Left forelimb (tissue), 1 donor: ENCODE measurements around the gene PCDHA13.
"Not testable (repeated sequence)": the region's sequence is repeated elsewhere in the genome, so short reads cannot be mapped to it uniquely, and the experiment has no call there.

Experiments
- DNase-seq: peaks from one replicate; pipeline ENCODE4 v3.0.0-alpha.2; 2018; ENCODE audit warnings: low spot score

The PCDHA13 gene, protein sequence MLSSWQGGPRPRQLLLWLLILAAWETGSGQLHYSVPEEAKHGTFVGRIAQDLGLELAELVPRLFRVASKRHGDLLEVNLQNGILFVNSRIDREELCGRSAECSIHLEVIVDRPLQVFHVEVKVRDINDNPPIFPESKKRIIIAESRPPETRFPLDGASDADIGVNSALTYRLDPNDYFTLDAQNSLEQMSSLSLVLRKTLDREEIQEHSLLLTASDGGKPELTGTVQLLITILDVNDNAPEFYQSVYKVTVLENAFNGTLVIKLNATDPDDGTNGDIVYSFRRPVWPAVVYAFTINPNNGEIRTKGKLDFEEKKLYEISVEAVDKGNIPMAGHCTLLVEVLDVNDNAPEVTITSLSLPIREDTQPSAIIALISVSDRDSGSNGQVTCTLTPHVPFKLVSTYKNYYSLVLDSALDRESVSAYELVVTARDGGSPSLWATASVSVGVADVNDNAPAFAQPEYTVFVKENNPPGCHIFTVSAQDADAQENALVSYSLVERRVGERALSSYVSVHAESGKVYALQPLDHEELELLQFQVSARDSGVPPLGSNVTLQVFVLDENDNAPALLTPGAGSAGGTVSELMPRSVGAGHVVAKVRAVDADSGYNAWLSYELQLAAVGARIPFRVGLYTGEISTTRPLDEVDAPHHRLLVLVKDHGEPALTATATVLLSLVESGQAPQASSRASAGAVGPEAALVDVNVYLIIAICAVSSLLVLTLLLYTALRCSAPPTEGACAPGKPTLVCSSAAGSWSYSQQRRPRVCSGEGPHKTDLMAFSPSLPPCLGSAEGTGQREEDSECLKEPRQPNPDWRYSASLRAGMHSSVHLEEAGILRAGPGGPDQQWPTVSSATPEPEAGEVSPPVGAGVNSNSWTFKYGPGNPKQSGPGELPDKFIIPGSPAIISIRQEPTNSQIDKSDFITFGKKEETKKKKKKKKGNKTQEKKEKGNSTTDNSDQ

DNA sequence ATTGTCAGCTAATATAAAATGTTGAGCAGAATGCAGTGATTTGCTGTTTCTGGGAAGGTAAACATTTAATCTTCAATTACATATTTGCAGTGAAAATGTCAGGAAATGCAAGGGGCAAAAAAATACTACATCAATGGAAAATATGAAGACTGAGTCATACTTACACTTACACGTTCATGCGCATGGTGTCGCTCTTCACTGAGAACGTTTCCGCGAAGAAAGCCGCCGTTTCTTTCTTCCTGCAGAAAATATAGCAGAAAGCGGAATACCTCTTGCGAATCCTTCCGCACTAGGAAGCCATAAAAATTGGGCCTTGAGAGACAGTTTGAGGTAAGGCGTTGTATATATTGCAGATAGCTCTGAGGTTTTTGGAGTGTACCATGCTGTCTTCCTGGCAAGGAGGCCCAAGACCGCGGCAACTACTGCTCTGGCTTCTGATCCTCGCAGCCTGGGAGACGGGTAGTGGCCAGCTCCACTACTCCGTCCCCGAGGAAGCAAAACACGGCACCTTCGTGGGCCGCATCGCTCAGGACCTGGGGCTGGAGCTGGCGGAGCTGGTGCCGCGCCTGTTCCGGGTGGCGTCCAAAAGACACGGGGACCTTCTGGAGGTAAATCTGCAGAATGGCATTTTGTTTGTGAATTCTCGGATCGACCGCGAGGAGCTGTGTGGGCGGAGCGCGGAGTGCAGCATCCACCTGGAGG, at the start of gene PCDHA13:
TSS of gene PCDHA13 (plus strand) at position 236 of the 702 bp plus-strand sequence. CDS start at position 381, 145 bp downstream.
- DNase-seq: no peak

DNA sequence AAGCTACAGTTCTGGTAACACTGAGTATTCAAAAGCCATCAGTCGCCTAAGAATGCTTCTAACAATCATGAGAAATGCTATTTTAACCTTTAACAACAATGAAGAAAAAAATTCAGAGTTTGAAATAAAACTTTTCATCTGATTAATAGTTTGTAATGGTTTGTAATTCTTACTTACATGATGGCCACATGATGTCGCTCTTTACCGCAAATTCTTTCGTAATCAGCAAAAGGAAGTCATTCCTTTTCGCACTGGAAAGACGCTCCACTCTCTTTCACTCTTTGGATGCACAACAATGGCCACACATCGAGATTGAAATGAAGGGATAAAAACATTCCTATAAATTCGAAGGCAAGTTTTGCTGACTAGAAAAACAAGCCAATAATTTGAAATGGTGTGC, 47.9 kb upstream of the PCDHA13 start, which contains the start of gene PCDHA7:
TSS of gene PCDHA7 (plus strand) at position 277 of the 400 bp plus-strand sequence. CDS start at position 392, 115 bp downstream.
- DNase-seq: no peak

DNA sequence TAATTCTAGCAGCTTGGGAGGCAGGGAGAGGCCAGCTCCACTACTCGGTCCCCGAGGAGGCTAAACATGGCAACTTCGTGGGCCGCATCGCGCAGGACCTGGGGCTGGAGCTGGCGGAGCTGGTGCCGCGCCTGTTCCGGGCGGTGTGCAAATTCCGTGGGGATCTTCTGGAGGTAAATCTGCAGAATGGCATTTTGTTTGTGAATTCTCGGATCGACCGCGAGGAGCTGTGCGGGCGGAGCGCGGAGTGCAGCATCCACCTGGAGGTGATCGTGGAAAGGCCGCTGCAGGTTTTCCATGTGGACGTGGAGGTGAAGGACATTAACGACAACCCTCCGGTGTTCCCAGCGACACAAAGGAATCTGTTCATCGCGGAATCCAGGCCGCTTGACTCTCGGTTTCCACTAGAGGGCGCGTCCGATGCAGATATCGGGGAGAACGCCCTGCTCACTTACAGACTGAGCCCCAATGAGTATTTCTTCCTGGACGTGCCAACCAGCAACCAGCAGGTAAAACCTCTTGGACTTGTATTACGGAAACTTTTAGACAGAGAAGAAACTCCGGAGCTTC, 47.4 kb upstream of the PCDHA13 start:
- DNase-seq: not testable (repeated sequence)

DNA sequence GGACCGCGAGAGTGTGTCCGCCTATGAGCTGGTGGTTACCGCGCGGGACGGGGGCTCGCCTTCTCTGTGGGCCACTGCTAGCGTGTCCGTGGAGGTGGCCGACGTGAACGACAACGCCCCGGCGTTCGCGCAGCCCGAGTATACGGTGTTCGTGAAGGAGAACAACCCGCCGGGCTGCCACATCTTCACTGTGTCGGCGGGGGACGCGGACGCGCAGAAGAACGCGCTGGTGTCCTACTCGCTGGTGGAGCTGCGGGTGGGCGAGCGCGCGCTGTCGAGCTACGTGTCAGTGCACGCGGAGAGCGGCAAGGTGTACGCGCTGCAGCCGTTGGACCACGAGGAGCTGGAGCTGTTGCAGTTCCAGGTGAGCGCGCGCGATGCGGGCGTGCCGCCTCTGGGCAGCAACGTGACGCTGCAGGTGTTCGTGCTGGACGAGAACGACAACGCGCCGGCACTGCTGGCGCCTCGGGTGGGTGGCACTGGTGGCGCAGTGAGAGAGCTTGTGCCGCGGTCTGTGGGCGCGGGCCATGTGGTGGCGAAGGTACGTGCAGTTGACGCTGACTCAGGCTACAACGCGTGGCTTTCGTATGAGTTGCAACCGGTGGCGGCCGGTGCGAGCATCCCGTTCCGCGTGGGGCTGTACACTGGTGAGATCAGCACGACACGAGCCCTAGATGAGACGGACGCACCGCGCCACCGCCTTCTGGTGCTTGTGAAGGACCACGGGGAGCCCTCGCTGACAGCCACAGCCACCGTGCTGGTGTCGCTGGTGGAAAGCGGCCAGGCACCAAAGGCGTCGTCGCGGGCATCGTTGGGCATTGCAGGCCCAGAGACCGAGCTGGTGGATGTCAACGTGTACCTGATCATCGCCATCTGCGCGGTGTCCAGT, 46.1 kb upstream of the PCDHA13 start:
- no peak for DNase-seq

DNA sequence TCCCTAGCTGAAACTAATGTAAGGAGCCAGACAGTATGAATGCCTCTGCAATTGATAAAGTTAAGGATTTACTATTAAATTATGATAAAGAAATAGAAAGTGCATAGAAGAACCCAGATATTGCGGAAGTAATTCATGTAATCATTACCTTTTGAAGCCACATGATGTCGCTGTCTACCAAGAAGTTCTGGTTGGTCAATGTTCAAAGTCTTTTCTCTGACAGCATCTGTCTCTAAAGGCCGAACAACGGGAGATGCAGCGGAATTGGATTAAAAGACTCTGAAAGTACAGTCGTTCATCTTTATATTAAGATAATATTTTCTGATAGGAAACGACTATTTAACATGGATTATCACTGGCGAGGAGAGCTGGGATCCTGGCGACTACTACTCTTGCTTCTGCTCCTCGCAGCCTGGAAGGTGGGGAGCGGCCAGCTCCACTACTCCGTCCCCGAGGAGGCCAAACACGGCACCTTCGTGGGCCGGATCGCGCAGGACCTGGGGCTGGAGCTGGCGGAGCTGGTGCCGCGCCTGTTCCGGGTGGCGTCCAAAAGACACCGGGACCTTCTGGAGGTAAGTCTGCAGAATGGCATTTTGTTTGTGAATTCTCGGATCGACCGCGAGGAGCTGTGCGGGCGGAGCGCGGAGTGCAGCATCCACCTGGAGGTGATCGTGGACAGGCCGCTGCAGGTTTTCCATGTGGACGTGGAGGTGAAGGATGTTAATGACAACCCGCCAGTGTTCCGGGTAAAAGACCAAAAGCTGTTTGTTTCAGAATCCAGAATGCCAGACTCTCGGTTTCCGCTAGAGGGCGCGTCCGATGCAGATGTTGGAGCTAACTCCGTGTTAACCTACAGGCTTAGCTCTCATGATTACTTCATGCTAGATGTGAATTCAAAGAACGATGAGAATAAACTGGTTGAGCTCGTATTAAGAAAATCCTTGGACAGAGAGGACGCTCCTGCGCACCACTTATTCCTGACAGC, 40.7 kb upstream of the PCDHA13 start, which contains the start of gene PCDHA8:
TSS of gene PCDHA8 (plus strand) at position 210 of the 985 bp plus-strand sequence. CDS start at position 345, 135 bp downstream.
- no peak for DNase-seq

DNA sequence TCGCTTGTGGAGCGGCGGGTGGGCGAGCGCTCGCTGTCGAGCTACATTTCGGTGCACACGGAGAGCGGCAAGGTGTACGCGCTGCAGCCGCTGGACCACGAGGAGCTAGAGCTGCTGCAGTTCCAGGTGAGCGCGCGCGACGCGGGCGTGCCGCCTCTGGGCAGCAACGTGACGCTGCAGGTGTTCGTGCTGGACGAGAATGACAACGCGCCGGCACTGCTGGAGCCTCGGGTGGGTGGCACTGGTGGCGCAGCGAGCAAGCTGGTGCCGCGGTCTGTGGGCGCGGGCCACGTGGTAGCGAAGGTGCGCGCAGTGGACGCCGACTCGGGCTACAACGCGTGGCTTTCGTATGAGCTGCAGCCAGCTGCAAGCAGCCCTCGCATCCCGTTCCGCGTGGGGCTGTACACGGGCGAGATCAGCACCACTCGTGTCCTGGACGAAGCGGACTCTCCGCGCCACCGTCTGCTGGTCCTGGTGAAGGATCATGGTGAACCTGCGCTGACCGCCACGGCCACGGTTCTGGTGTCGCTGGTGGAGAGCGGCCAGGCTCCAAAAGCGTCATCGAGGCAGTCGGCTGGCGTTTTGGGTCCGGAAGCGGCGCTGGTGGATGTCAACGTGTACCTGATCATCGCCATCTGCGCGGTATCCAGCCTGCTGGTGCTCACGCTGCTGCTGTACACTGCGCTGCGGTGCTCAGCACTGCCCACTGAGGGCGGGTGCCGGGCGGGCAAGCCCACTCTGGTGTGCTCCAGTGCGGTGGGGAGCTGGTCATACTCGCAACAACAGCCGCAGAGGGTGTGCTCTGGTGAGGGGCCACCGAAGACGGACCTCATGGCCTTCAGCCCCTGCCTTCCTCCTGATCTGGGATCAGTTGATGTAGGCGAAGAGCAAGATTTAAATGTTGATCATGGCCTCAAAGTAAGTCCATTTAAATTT, 38.9 kb upstream of the PCDHA13 start:
- no peak for DNase-seq

DNA sequence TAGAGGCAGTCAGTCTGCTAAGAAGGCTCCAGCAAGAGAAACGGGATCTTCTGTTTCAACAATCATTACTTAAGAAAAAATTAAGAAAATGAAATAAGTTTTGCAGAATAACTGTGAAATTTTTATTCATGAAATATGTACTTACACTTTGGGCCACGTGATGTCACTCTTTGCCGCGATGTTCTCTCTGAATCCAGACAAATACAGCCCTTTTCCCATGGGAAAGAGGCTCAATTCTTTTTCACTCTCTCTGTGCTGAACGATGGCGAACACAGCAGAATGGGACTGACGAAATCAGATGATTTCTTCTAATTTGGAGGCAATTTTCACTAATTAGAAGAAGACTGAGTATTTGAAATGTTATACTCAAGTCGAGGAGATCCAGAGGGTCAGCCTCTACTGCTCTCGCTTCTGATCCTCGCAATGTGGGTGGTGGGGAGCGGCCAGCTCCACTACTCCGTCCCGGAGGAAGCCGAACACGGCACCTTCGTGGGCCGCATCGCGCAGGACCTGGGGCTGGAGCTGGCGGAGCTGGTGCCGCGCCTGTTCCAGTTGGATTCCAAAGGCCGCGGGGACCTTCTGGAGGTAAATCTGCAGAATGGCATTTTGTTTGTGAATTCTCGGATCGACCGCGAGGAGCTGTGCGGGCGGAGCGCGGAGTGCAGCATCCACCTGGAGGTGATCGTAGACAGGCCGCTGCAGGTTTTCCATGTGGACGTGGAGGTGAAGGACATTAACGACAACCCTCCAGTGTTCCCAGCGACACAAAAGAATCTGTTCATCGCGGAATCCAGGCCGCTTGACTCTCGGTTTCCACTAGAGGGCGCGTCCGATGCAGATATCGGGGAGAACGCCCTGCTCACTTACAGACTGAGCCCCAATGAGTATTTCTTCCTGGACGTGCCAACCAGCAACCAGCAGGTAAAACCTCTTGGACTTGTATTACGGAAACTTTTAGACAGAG, 33.5 kb upstream of the PCDHA13 start, which contains the start of gene PCDHA9:
TSS of gene PCDHA9 (plus strand) at position 244 of the 964 bp plus-strand sequence. CDS start at position 358, 114 bp downstream.
- not testable (repeated sequence) for DNase-seq

DNA sequence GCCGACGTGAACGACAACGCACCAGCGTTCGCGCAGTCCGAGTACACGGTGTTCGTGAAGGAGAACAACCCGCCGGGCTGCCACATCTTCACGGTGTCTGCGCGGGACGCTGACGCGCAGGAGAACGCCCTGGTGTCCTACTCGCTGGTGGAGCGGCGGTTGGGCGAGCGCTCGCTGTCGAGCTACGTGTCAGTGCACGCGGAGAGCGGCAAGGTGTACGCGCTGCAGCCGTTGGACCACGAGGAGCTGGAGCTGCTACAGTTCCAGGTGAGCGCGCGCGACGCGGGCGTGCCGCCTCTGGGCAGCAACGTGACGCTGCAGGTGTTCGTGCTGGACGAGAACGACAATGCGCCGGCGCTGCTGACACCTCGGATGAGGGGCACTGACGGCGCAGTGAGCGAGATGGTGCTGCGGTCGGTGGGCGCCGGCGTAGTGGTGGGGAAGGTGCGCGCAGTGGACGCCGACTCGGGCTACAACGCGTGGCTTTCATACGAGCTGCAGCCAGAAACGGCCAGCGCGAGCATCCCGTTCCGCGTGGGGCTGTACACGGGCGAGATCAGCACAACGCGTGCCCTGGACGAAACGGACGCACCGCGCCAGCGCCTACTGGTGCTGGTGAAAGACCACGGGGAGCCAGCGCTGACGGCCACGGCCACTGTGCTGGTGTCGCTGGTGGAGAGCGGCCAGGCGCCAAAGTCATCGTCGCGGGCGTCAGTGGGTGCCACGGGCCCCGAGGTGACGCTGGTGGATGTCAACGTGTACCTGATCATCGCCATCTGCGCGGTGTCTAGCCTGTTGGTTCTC, 31.9 kb upstream of the PCDHA13 start:
- not testable (repeated sequence) for DNase-seq

DNA sequence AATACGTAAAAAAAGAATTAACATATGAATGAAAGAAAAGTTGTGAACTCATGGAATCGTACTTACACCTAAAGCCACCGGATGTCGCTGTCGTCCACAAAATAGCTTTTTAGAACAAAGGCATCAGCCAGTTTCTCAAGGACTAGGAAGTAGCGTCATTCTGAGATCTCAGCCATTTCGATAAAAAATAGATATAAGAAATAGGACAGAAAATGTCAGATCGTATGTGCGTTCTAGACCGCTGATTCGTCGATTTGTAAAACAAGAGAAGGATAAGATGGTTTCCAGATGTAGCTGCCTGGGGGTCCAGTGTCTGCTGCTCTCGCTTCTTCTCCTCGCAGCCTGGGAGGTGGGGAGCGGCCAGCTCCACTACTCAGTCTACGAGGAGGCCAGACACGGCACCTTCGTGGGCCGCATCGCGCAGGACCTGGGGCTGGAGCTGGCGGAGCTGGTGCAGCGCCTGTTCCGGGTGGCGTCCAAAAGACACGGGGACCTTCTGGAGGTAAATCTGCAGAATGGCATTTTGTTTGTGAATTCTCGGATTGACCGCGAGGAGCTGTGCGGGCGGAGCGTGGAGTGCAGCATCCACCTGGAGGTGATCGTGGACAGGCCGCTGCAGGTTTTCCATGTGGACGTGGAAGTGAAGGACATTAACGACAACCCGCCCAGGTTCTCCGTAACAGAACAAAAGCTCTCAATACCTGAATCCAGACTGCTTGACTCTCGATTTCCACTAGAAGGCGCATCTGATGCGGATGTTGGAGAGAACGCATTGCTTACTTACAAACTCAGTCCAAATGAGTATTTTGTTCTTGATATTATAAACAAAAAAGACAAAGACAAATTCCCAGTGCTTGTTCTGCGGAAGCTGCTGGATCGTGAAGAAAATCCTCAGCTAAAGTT, 25.9 kb upstream of the PCDHA13 start, which contains the start of gene PCDHA10:
TSS of gene PCDHA10 (plus strand) at position 126 of the 903 bp plus-strand sequence. CDS start at position 278, 152 bp downstream.
- DNase-seq: no peak

DNA sequence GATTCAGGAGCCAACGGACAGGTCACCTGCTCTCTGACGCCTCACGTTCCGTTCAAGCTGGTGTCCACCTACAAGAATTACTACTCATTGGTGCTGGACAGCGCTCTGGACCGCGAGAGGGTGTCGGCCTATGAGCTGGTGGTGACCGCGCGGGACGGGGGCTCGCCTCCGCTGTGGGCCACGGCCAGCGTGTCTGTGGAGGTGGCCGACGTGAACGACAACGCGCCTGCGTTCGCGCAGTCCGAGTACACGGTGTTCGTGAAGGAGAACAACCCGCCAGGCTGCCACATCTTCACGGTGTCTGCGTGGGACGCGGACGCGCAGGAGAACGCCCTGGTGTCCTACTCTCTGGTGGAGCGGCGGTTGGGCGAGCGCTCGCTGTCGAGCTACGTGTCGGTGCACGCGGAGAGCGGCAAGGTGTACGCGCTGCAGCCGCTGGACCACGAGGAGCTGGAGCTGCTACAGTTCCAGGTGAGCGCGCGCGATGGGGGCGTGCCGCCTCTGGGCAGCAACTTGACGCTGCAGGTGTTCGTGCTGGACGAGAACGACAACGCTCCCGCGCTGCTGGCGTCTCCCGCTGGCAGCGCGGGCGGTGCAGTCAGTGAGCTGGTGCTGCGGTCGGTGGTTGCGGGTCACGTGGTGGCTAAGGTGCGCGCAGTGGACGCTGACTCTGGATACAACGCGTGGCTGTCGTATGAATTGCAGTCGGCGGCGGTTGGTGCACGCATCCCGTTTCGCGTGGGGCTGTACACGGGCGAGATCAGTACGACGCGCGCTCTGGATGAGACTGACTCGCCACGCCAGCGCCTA, 24.5 kb upstream of the PCDHA13 start:
- no peak for DNase-seq

DNA sequence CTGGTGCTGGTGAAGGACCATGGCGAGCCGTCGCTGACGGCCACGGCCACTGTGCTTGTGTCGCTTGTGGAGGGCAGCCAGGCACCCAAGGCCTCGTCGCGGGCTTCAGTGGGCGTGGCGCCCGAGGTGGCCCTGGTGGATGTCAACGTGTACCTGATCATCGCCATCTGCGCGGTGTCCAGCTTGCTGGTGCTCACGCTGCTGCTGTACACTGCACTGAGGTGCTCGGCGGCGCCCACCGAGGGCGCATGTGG, 24.0 kb upstream of the PCDHA13 start:
- no peak for DNase-seq

DNA sequence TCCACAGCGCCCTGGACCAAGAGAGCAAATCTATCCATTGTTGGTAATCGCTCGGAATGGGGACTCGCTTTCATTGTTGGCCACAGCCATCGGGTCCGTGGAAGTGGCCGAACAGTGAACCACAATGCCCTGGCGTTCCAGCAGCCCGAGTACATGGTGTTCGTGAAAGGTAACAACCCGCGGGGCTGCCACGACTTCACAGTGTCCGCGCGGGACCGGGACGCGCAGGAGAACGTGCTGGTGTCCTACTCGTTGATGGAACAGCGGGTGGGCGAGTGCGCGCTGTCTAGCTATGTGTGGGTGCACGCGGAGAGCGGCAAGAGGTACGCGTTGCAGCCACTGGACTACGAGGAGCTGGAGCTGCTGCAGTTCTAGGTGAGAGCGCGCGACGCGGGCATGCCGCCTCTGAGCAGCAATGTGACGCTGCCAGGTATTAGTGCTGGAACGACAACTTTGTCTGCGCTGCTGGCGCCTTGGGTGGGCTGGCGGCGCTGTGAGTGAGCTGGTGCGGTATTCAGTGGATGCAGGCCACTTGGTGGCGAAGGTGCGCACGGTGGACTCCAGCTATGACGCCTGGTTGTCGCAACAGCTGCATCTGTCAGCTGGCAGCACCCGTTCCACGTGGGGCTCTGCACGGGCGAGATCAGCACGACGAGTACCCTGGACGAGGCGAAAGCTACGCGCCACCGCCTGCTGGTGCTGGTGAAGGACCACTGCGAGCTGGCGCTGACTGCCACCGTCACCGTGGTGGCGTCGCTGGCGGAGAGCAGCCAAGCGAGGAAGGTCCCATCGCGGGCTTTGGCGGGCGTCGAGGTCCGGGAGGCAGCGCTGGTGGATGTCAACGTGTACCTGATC, 19.3 kb upstream of the PCDHA13 start:
- no peak for DNase-seq
